Islet precursor cell (in vitro differentiated cells): ENCODE data around the gene FXYD3.
"Not testable (repeated sequence)": the region's sequence is repeated elsewhere in the genome, so short reads cannot be mapped to it uniquely, and the experiment has no call there.

ENCODE experiments used
- DNase-seq: peaks from one replicate; pipeline ENCODE4 v3.0.0-alpha.2; 2018

FXYD3 gene

GRCh38 chr19:35087393-35087792 is 28.2 kb upstream of the FXYD3 start:
- no peak for DNase-seq

GRCh38 chr19:35088131-35088913 is 27.3 kb upstream of the FXYD3 start:
- peak; percentile 93 for DNase-seq

GRCh38 chr19:35089554-35089953 is 26.1 kb upstream of the FXYD3 start:
- no peak for DNase-seq

GRCh38 chr19:35090160-35090505 is 25.5 kb upstream of the FXYD3 start:
- no peak for DNase-seq

GRCh38 chr19:35090506-35091214 is 25.0 kb upstream of the FXYD3 start:
- peak; percentile 70 for DNase-seq

- DNase-seq = no peak
Measured at GRCh38 chr19:35093430-35093829, 22.2 kb upstream of the FXYD3 start.

- DNase-seq = no peak
Measured at GRCh38 chr19:35093941-35094647, 21.5 kb upstream of the FXYD3 start.

GRCh38 chr19:35094656-35095055 is 21.0 kb upstream of the FXYD3 start:
- DNase-seq = no peak

GRCh38 chr19:35095667-35096368 is 19.8 kb upstream of the FXYD3 start:
- no peak for DNase-seq

- no peak for DNase-seq
Measured at GRCh38 chr19:35098413-35099049, 17.1 kb upstream of the FXYD3 start.

GRCh38 chr19:35099155-35099896 is 16.3 kb upstream of the FXYD3 start:
- DNase-seq = no peak

GRCh38 chr19:35099897-35100275 is 15.7 kb upstream of the FXYD3 start:
- DNase-seq = no peak

- no peak for DNase-seq
Measured at GRCh38 chr19:35100588-35101533, 14.8 kb upstream of the FXYD3 start.

- DNase-seq = not testable (repeated sequence)
Measured at GRCh38 chr19:35101949-35102348, 13.7 kb upstream of the FXYD3 start.

- not testable (repeated sequence) for DNase-seq
Measured at GRCh38 chr19:35103614-35104013, 12.0 kb upstream of the FXYD3 start.

- no peak for DNase-seq
Measured at GRCh38 chr19:35104361-35104760, 11.3 kb upstream of the FXYD3 start.

- no peak for DNase-seq
Measured at GRCh38 chr19:35105047-35105410, 10.6 kb upstream of the FXYD3 start.

- DNase-seq = no peak
Measured at GRCh38 chr19:35105411-35106290, 10.0 kb upstream of the FXYD3 start.

GRCh38 chr19:35106291-35106583 is 9.4 kb upstream of the FXYD3 start:
- DNase-seq = no peak

GRCh38 chr19:35106898-35107541 is 8.6 kb upstream of the FXYD3 start:
- no peak for DNase-seq
